IMR-90 (cell line): ENCODE results near the gene PARVG. TPM values are rescaled to one million over a fixed set of nuclear protein-coding genes. Genes with fewer than 3 reads are reported as not detected.

Source experiments
- ATAC-seq: fragments of 200-7000 bp; cut with Tn5 transposase; 2 replicates; pipeline ENCODE4 v1.9.1; 2020; ENCODE audit warnings: low read depth, mild to moderate bottlenecking, moderate library complexity
- BruUV-seq: library from RNA; stranded (reverse); fragments of 400-500 nt; replicated peaks from 2 replicates; lab custom pipeline; 2021; lab: Mats Ljungman, UMichigan
- CTCF ChIA-PET: fragments of 300-600 bp; formaldehyde crosslinking; extraction: SDS; loops from one replicate; lab custom pipeline; 2021; ENCODE audit warnings: antibody characterized with exemption; lab: Yijun Ruan, JAX
- POLR2A ChIA-PET: fragments of 300-600 bp; sonication (Branson Sonifier 250); formaldehyde crosslinking; loops from one replicate; lab custom pipeline; 2022; ENCODE audit warnings: antibody characterized with exemption; ENCODE audit not compliant: unreplicated experiment; lab: Charles Lee
- DNase-seq: peaks from one replicate; pipeline ENCODE4 v3.0.0; 2013
- H2AFZ ChIP-seq: replicated peaks from 2 replicates; pipeline ENCODE3; 2013; ENCODE audit warnings: low read length, mild to moderate bottlenecking; ENCODE audit not compliant: poor library complexity
- H2AK5ac ChIP-seq: 2 replicates; pipeline ENCODE4 v1.6.1; 2013; ENCODE audit warnings: low read depth, low read length, inconsistent platforms
- H2AK9ac ChIP-seq: replicated peaks from 2 replicates; pipeline ENCODE3; 2013; ENCODE audit warnings: mild to moderate bottlenecking, low read depth, low read length, moderate library complexity; ENCODE audit not compliant: poor library complexity
- H2BK120ac ChIP-seq: 2 replicates; pipeline ENCODE4 v1.6.1; 2013; ENCODE audit warnings: low read depth, low read length, inconsistent platforms
- H2BK15ac ChIP-seq: 3 replicates; pipeline ENCODE4 v1.6.1; 2013; ENCODE audit warnings: low read depth, low read length, inconsistent platforms
- H2BK20ac ChIP-seq: 2 replicates; pipeline ENCODE4 v1.6.1; 2013; ENCODE audit warnings: low read depth, mild to moderate bottlenecking, inconsistent platforms, low read length, moderate library complexity
- H2BK5ac ChIP-seq: 2 replicates; pipeline ENCODE4 v1.6.1; 2013; ENCODE audit warnings: mild to moderate bottlenecking, low read depth, low read length, inconsistent platforms; ENCODE audit not compliant: poor library complexity, severe bottlenecking
- H3K14ac ChIP-seq: replicated peaks from 2 replicates; pipeline ENCODE4 v1.6.1; 2013; ENCODE audit warnings: low read depth, low read length, inconsistent platforms
- H3K18ac ChIP-seq: 2 replicates; pipeline ENCODE4 v1.6.1; 2013; ENCODE audit warnings: low read depth, low read length, control low read depth
- H3K23ac ChIP-seq: 2 replicates; pipeline ENCODE4 v1.6.1; 2013; ENCODE audit warnings: low read depth, low read length, inconsistent platforms
- H3K27ac ChIP-seq: 2 replicates; pipeline ENCODE4 v1.5.1; 2013; ENCODE audit warnings: mild to moderate bottlenecking, control low read depth, low read length; ENCODE audit not compliant: insufficient read depth
- H3K27me3 ChIP-seq: 2 replicates; pipeline ENCODE4 v1.6.1; 2013; ENCODE audit warnings: low read length; ENCODE audit not compliant: control insufficient read depth, insufficient read depth
- H3K36me3 ChIP-seq: 2 replicates; pipeline ENCODE4 v1.6.1; 2013; ENCODE audit warnings: low read length, mixed read lengths; ENCODE audit not compliant: control insufficient read depth, insufficient read depth
- H3K4ac ChIP-seq: 2 replicates; pipeline ENCODE4 v1.6.1; 2013; ENCODE audit warnings: low read depth, low read length, inconsistent platforms
- H3K4me1 ChIP-seq: 2 replicates; pipeline ENCODE4 v1.6.1; 2013; ENCODE audit warnings: low read length, mixed read lengths; ENCODE audit not compliant: control insufficient read depth, insufficient read depth
- H3K4me2 ChIP-seq: 2 replicates; pipeline ENCODE4 v1.6.1; 2013; ENCODE audit warnings: low read depth, mild to moderate bottlenecking, control low read depth, low read length, moderate library complexity
- H3K4me3 ChIP-seq: 2 replicates; pipeline ENCODE4 v1.5.1; 2013; ENCODE audit warnings: low read depth, mild to moderate bottlenecking, control low read depth, low read length, moderate library complexity; ENCODE audit not compliant: insufficient read depth
- H3K56ac ChIP-seq: 2 replicates; pipeline ENCODE4 v1.6.1; 2013; ENCODE audit warnings: low read length, inconsistent platforms; ENCODE audit not compliant: insufficient read depth; ENCODE audit errors: extremely low read depth
- H3K79me1 ChIP-seq, 2 experiments: 2 replicates each; pipeline ENCODE4 v1.6.1; 2013; ENCODE audit warnings: low read length in 2 of 2, inconsistent platforms in 1 of 2, low read depth in 1 of 2
- H3K9ac ChIP-seq: 2 replicates; pipeline ENCODE4 v1.6.1; 2013; ENCODE audit warnings: low read depth, low read length, control low read depth
- H3K9me1 ChIP-seq: 2 replicates; pipeline ENCODE4 v1.6.1; 2013; ENCODE audit warnings: low read length, inconsistent platforms; ENCODE audit not compliant: insufficient read depth
- H3K9me3 ChIP-seq: 2 replicates; pipeline ENCODE4 v1.6.1; 2013; ENCODE audit warnings: low read length; ENCODE audit not compliant: control insufficient read depth, insufficient read depth
- H4K20me1 ChIP-seq: 2 replicates; pipeline ENCODE4 v1.6.1; 2013; ENCODE audit warnings: low read length, inconsistent platforms; ENCODE audit not compliant: insufficient read depth
- H4K5ac ChIP-seq: 2 replicates; pipeline ENCODE4 v1.6.1; 2013; ENCODE audit warnings: mild to moderate bottlenecking, low read depth, low read length, control low read depth
- H4K8ac ChIP-seq, 2 experiments: 2 replicates each; pipeline ENCODE4 v1.6.1; 2013; ENCODE audit warnings: low read depth in 2 of 2, low read length in 2 of 2, control low read depth in 1 of 2, inconsistent platforms in 1 of 2
- H4K91ac ChIP-seq: 2 replicates; pipeline ENCODE4 v1.6.1; 2013; ENCODE audit warnings: low read depth, low read length, inconsistent platforms; ENCODE audit not compliant: insufficient read depth
- BHLHE40 ChIP-seq: fragments of 150-350 bp; IDR thresholded peaks from 2 replicates; pipeline ENCODE4 v1.6.1; 2016; ENCODE audit warnings: mild to moderate bottlenecking, low read depth, low read length
- CEBPB ChIP-seq: IDR thresholded peaks from 2 replicates; pipeline ENCODE4 v1.6.1; 2012; ENCODE audit warnings: low read depth, low read length, improper control_type of control experiment
- CHD1 ChIP-seq: IDR thresholded peaks from 2 replicates; pipeline ENCODE4 v1.6.1; 2012; ENCODE audit warnings: low read depth, low read length, improper control_type of control experiment
- FOS ChIP-seq: fragments of 150-350 bp; IDR thresholded peaks from 2 replicates; pipeline ENCODE4 v1.6.1; 2016; ENCODE audit warnings: low read depth, low read length
- MAFK ChIP-seq: IDR thresholded peaks from 2 replicates; pipeline ENCODE4 v1.6.1; 2012; ENCODE audit warnings: low read depth, low read length, improper control_type of control experiment
- MAZ ChIP-seq: IDR thresholded peaks from 2 replicates; pipeline ENCODE4 v1.6.1; 2012; ENCODE audit warnings: low read depth, mild to moderate bottlenecking, low read length, improper control_type of control experiment, moderate library complexity, borderline replicate concordance
- MXI1 ChIP-seq: IDR thresholded peaks from 2 replicates; pipeline ENCODE4 v1.6.1; 2012; ENCODE audit warnings: low read depth, mild to moderate bottlenecking, low read length, moderate library complexity, borderline replicate concordance
- NFE2L2 ChIP-seq: fragments of 150-350 bp; IDR thresholded peaks from 2 replicates; pipeline ENCODE4 v1.6.1; 2016; ENCODE audit warnings: low read depth, mild to moderate bottlenecking, low read length
- POLR2A ChIP-seq: IDR thresholded peaks from 2 replicates; pipeline ENCODE4 v1.6.1; 2012; ENCODE audit warnings: mild to moderate bottlenecking, low read depth, low read length
- RAD21 ChIP-seq: IDR thresholded peaks from 2 replicates; pipeline ENCODE4 v1.6.1; 2012; ENCODE audit warnings: low read length, improper control_type of control experiment
- RCOR1 ChIP-seq: IDR thresholded peaks from 2 replicates; pipeline ENCODE4 v1.6.1; 2012; ENCODE audit warnings: mild to moderate bottlenecking, low read length, improper control_type of control experiment; ENCODE audit not compliant: insufficient replicate concordance
- RFX5 ChIP-seq: IDR thresholded peaks from 2 replicates; pipeline ENCODE4 v1.8.0; 2012; ENCODE audit warnings: low read depth, mild to moderate bottlenecking, low read length, moderate library complexity
- SMC3 ChIP-seq: fragments of 150-350 bp; IDR thresholded peaks from 2 replicates; pipeline ENCODE4 v1.6.1; 2016; ENCODE audit warnings: low read depth, mild to moderate bottlenecking, antibody characterized with exemption, low read length, moderate library complexity
- WGBS, 2 experiments: methylation state at CpG; one replicate each; pipeline versions ENCODE4 v1.1.5 to v1.1.7; 2013; ENCODE audit warnings: missing lambda C conversion rate in 2 of 2; ENCODE audit not compliant: insufficient read length in 1 of 2; ENCODE audit errors: extremely low coverage in 2 of 2; 5-methylcytosine and 5-hydroxymethylcytosine counted together
- dilution Hi-C: fragments of 300-500 bp; cut with HindIII; formaldehyde crosslinking; loops from one replicate; pipeline ENCODE4 v1.14.3; 2018; ENCODE audit warnings: low sequenced_read_pairs; ENCODE audit not compliant: unreplicated experiment
- in situ Hi-C: fragments of 300-500 bp; cut with MboI; formaldehyde crosslinking; loops from 3 replicates; pipeline ENCODE4 v1.14.3; 2019; ENCODE audit warnings: low sequenced_read_pairs, inconsistent platforms, mixed read lengths
- intact Hi-C: fragments of 100-400 bp; cut with micrococcal nuclease; formaldehyde crosslinking; loops from 2 replicates; pipeline ENCODE4 v1.10.0; 2022
- polyA plus RNA-seq, 3 experiments: library from polyadenylated mRNA; depleted of rRNA; stranded (reverse); fragments of >200 nt; gene quantifications; 2 replicates each; pipeline ENCODE4 v1.2.3, GENCODE V29; 2012; ENCODE audit warnings: low replicate concordance in 1 of 3
- total RNA-seq: library from RNA; depleted of rRNA; stranded (reverse); fragments of >200 nt; gene quantifications from 2 replicates; pipeline ENCODE4 v1.2.3, GENCODE V29; 2012
- TF ChIP-seq, protein P1 (sequence below): fragments of 150-350 bp; IDR thresholded peaks from 2 replicates; pipeline ENCODE4 v1.6.1; 2016; ENCODE audit warnings: low read depth, mild to moderate bottlenecking, low read length, moderate library complexity, borderline replicate concordance
- TF ChIP-seq, protein P2 (sequence below): conservative IDR thresholded peaks from 2 replicates; pipeline ENCODE4 v1.5.1; 2012; ENCODE audit warnings: mild to moderate bottlenecking, low read depth, low read length, improper control_type of control experiment
- TF ChIP-seq, protein P3 (sequence below): fragments of 150-350 bp; IDR thresholded peaks from 2 replicates; pipeline ENCODE4 v1.6.1; 2017; ENCODE audit warnings: mild to moderate bottlenecking, antibody characterized with exemption, low read length, low read depth

The PARVG gene
- total and polyA plus RNA-seq, 2 of the 4 experiments (the other 2 are of a cell fraction) = not detected

DNA sequence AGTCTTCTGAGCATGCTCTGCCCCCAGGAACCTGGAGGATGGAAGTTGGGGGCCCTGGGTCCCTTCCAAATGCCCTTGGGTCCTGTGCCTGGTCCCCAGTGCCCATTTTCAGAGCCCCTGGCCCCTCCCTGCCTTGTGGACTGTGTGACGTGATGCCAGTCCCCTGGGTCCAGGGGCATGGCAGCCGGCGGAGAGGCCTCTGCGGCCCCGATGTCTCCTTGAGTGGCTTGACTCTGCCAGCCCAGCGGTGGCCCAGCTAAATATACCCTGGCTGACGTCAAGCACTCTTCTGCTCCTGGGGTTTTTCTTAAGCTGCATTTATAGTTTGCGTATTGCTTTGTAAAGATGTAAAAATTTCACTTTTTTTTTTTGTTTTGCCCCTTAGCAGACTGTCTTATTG is 35.2 kb upstream of the PARVG start:
- DNase-seq = no peak
- Histone ChIP-seq H3K9me1 (peaks cover 5% of the 10 kb centered on the region), H4K20me1 (no peaks in the 10 kb centered on the region), H3K9me3 (no peaks in the 10 kb centered on the region), H2BK20ac (no peak overlapping the region), H3K9ac (no peak overlapping the region), H4K91ac (no peak overlapping the region), H2AK9ac (no peak overlapping the region), H3K14ac (no peak overlapping the region), H2AFZ (no peak overlapping the region), H3K23ac (no peak overlapping the region), H3K4ac (no peak overlapping the region), H3K4me1 (peaks cover 12% of the 10 kb centered on the region), H2AK5ac (no peak overlapping the region), H3K36me3 (no peaks in the 10 kb centered on the region), H3K4me3 (no peak overlapping the region), H2BK5ac (no peak overlapping the region), H4K5ac (no peak overlapping the region), H2BK15ac (no peak overlapping the region), H3K27ac (no peak overlapping the region), H3K4me2 (no peak overlapping the region), H3K18ac (no peak overlapping the region), H4K8ac (no peak overlapping the region), H3K56ac (no peak overlapping the region), H3K79me1 (no peaks in the 10 kb centered on the region), H2BK120ac (no peak overlapping the region), H3K27me3 (no peaks in the 10 kb centered on the region)
- no peak for ATAC-seq
- CTCF ChIA-PET = interaction anchor here (0.7 kb wide), 1 partner anchor 467 kb away, joined by 3 read pairs; no protein-coding TSS in a partner anchor
- BruUV-seq = no TSS peak
- intact Hi-C loops = loop anchor here (10.0 kb wide), 1 partner anchor 179 kb away; no protein-coding TSS in a partner anchor
- 93% methylated on average over 3 of the region's 8 CpGs; no CpG with 5 or more reads in 1 of the 2 experiments for WGBS, 2 experiments
- POLR2A ChIA-PET = no interaction called here
- dilution Hi-C loops = no loop called here
- in situ Hi-C loops = no loop called here
- TF ChIP-seq CHD1 (no peak), MXI1 (no peak), RCOR1 (no peak), FOS (no peak), POLR2A (no peak), NFE2L2 (no peak), SMC3 (no peak), CEBPB (no peak), RFX5 (no peak), BHLHE40 (no peak), MAZ (no peak), RAD21 (no peak), MAFK (no peak)
- TF ChIP-seq, protein P1, sequence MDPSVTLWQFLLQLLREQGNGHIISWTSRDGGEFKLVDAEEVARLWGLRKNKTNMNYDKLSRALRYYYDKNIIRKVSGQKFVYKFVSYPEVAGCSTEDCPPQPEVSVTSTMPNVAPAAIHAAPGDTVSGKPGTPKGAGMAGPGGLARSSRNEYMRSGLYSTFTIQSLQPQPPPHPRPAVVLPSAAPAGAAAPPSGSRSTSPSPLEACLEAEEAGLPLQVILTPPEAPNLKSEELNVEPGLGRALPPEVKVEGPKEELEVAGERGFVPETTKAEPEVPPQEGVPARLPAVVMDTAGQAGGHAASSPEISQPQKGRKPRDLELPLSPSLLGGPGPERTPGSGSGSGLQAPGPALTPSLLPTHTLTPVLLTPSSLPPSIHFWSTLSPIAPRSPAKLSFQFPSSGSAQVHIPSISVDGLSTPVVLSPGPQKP = no peak
- TF ChIP-seq, protein P2, sequence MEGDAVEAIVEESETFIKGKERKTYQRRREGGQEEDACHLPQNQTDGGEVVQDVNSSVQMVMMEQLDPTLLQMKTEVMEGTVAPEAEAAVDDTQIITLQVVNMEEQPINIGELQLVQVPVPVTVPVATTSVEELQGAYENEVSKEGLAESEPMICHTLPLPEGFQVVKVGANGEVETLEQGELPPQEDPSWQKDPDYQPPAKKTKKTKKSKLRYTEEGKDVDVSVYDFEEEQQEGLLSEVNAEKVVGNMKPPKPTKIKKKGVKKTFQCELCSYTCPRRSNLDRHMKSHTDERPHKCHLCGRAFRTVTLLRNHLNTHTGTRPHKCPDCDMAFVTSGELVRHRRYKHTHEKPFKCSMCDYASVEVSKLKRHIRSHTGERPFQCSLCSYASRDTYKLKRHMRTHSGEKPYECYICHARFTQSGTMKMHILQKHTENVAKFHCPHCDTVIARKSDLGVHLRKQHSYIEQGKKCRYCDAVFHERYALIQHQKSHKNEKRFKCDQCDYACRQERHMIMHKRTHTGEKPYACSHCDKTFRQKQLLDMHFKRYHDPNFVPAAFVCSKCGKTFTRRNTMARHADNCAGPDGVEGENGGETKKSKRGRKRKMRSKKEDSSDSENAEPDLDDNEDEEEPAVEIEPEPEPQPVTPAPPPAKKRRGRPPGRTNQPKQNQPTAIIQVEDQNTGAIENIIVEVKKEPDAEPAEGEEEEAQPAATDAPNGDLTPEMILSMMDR = no peak
- TF ChIP-seq, protein P3, sequence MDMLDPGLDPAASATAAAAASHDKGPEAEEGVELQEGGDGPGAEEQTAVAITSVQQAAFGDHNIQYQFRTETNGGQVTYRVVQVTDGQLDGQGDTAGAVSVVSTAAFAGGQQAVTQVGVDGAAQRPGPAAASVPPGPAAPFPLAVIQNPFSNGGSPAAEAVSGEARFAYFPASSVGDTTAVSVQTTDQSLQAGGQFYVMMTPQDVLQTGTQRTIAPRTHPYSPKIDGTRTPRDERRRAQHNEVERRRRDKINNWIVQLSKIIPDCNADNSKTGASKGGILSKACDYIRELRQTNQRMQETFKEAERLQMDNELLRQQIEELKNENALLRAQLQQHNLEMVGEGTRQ = no peak
